ENCODE data around the gene CCND3.

The CCND3 gene

DNA sequence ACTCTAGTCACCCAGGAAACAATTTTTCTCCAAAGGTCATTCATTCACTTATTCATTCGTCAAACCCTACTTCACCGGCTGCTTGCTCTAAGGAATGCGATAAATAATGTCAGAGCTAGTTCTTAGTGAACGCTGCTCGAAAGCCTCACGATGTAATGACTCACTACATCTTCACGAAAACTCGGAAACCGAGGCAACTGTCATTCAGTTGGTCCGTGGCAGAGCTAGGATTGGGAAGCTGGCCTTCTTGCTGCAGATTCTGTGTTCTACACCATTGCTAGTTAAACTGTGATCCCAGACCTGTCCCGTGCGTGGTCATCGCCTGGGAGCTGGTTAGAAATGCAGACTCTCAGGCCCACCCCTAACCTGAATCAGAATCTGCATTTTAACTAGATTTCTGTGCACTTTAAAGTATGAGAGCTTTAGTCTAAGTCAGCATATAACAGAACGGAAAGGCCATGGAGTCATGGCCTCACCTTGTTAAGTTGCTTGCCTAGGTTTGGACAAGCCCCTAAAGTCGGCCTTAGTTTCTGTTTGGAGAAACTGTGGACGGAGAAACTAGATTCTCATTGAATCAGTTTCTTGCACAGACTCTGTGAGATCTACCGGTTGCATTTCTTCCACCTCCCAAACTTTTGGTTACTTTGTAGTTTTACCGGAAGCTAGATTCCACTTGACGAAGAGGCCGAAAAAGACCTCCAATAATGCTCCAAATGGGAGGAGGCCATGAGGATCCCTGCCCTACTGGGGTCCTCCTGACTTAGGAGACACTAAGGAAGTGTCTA lies 651 bp upstream of the CCND3 start:
- TF ChIP-seq, protein P1, sequence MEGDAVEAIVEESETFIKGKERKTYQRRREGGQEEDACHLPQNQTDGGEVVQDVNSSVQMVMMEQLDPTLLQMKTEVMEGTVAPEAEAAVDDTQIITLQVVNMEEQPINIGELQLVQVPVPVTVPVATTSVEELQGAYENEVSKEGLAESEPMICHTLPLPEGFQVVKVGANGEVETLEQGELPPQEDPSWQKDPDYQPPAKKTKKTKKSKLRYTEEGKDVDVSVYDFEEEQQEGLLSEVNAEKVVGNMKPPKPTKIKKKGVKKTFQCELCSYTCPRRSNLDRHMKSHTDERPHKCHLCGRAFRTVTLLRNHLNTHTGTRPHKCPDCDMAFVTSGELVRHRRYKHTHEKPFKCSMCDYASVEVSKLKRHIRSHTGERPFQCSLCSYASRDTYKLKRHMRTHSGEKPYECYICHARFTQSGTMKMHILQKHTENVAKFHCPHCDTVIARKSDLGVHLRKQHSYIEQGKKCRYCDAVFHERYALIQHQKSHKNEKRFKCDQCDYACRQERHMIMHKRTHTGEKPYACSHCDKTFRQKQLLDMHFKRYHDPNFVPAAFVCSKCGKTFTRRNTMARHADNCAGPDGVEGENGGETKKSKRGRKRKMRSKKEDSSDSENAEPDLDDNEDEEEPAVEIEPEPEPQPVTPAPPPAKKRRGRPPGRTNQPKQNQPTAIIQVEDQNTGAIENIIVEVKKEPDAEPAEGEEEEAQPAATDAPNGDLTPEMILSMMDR (IDR thresholded peaks at IDR 0.05) = no peak

DNA sequence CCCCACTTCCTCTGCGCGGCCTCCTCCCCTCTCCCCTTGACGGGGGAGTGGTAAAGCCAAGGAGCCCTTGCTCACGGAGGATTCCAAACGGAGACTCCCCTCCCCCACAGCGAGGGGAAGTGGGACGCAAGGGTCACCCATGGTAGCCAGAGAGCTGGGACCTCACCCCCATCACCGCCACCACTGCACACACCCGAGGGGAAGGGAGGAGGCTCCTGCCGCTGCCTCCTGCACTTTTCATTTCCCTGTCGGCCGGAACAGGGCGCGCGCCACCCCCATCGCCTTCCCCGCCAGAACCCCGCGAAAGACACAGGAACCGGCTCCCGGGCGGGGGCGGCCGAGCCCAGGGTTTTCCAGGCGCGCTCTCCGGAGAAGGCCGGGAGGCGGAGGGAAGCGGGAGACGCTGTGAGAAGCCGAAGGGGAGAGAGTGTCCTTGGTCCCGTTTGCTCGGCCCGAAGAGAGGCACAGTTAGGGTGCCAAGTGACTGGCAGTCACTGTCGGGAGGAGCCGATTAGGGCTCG lies 789 bp downstream of the CCND3 start:
- TF ChIP-seq, protein P1 (IDR thresholded peaks at IDR 0.05) = no peak

DNA sequence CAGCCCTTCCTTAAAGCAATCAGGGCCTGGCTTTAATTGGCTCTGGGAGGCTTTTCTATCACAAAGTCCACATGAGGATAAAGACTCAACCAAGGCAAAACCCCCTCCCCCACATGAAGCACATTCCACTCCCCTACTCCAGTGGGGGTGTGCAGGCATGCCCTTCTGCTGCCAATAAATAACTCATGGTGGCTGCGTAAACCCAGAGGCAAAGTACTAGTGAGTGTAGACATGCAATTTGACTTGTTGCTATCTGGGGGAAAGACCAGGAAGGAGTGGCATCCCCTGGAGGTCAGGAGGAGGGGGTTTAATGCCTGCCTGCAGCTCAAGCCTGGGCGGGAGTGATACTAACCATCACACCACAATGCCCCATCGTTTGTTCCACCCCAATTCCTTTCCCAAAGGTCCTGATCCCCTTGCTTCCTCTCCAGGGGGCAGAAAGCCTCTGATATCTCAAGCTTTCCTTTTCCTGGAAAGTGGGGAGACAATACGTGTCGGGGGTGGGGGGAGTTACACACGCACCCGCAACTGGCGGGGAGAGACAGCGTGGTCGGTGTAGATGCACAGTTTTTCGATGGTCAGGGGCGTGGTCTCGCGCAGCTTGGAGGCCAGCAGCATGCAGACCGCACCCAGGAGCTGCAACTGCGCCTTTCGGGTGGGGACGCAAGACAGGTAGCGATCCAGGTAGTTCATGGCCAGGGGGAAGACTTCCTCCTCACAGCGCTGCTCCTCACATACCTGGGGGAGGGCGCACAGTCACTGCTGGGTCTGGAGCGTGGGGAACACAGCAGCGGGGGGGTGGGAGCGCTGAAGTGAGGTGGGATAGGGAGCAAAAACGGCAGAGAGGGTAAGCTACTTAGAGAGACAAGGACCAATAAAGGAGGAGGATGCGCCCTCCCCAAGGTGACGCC lies 1.5 kb downstream of the CCND3 start:
- TF ChIP-seq, protein P1 (IDR thresholded peaks at IDR 0.05) = no peak

GRCh38 chr6:41939176-41939847 lies 2.3 kb downstream of the CCND3 start:
- TF ChIP-seq, protein P1 (IDR thresholded peaks at IDR 0.05) = no peak

DNA sequence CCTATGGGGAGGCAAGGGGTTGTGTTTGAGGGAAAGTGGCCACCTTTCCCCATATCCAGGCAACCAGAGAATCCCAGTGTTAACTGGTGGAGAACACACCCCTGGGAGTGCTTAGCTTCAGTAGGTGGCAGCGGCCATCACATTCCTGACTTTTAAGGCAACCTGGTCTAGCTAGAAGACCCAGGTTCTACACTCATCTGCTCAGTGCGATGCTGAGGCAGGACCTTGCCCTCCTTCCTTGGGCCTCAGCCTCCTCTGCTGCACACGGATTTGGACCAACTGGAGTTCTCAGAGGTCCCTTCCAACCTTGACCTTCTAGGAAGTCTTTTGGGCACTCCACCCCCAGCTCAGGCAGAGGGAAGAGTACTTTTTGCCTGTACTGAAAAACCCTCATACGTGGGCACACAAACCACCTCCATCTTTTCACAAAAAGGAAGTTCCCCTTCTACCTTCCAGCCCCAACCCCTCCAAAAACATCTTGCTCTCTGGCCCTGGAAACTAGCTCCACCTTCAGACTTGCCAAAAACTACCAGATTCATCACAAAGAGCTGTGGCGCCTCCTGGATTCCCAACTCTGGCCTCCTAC lies 2.9 kb downstream of the CCND3 start:
- TF ChIP-seq, protein P1 (IDR thresholded peaks at IDR 0.05) = no peak

- TF ChIP-seq, protein P1 (IDR thresholded peaks at IDR 0.05) = no peak
Observed at GRCh38 chr6:41937861-41938574, 3.6 kb downstream of the CCND3 start.
